K562 (cell line): Measurements from ENCODE around the gene COL4A1. TPM values are rescaled to one million over a fixed set of nuclear protein-coding genes. Genes with fewer than 3 reads are reported as not detected.

Experiments used
- ATAC-seq: fragments of 200-7000 bp; cut with Tn5 transposase; 3 replicates; pipeline ENCODE4 v1.9.1; 2020; ENCODE audit warnings: moderate library complexity
- BruUV-seq: library from RNA; stranded (reverse); fragments of 400-500 nt; replicated peaks from 2 replicates; lab custom pipeline; 2021; lab: Mats Ljungman, UMichigan
- CTCF ChIA-PET: fragments of 300-600 bp; formaldehyde crosslinking; extraction: SDS; loops from one replicate; lab custom pipeline; 2021; ENCODE audit warnings: low intra/inter-chr PET ratio; lab: Yijun Ruan, JAX
- POLR2A ChIA-PET: fragments of 300-600, 350-650 bp; sonication (Branson Sonifier 250); formaldehyde crosslinking; extraction: SDS; loops from one replicate; lab custom pipeline; 2021; ENCODE audit warnings: antibody characterized with exemption, inconsistent platforms; lab: Yijun Ruan, JAX
- DNase-seq, 4 experiments: peaks; one replicate each; pipeline versions ENCODE4 v3.0.0 to v3.0.0-alpha.2; 2011 to 2018; ENCODE audit warnings: low spot score in 3 of 4, mixed read lengths in 3 of 4; ENCODE audit errors: extremely low read depth in 1 of 4
- FAIRE-seq: peaks from 2 replicates; lab custom pipeline; 2011; peaks lifted over from hg19 to GRCh38; lab: Jason Lieb, UNC
- H2AFZ ChIP-seq: 2 replicates; pipeline ENCODE4 v1.6.0; 2011; ENCODE audit warnings: low read depth, low read length, control low read depth, inconsistent platforms
- H3K27ac ChIP-seq: fragments of 200-600 bp; 3 replicates; pipeline ENCODE4 v1.8.0; 2011; ENCODE audit warnings: low read depth, mild to moderate bottlenecking, control low read depth, inconsistent platforms, low read length, moderate library complexity, mixed read lengths; ENCODE audit errors: extremely low read depth
- H3K27me3 ChIP-seq, 2 experiments: fragments of 300-600 bp in 1 of 2; 2 replicates in 1 of 2; 3 replicates in 1 of 2; pipeline versions ENCODE4 v1.6.0 to v1.8.0; 2011; ENCODE audit warnings: inconsistent platforms in 2 of 2, low read length in 2 of 2, mild to moderate bottlenecking in 1 of 2, mixed read lengths in 1 of 2, moderate library complexity in 1 of 2; ENCODE audit not compliant: control insufficient read depth in 2 of 2, insufficient read depth in 2 of 2
- H3K36me3 ChIP-seq: fragments of 300-600 bp; 3 replicates; pipeline ENCODE4 v1.8.0; 2011; ENCODE audit warnings: mild to moderate bottlenecking, low read length, inconsistent platforms; ENCODE audit not compliant: control insufficient read depth, insufficient read depth
- H3K4me1 ChIP-seq, 2 experiments: fragments of 200-600 bp in 1 of 2; replicated peaks in 1 of 2; 2 replicates in 1 of 2; 3 replicates in 1 of 2; pipeline versions ENCODE4 v1.5.1 to v1.8.0; 2011; ENCODE audit warnings: inconsistent platforms in 2 of 2, low read length in 2 of 2, mild to moderate bottlenecking in 1 of 2, mixed read lengths in 1 of 2, moderate library complexity in 1 of 2; ENCODE audit not compliant: control insufficient read depth in 2 of 2, insufficient read depth in 2 of 2
- H3K4me2 ChIP-seq: 2 replicates; pipeline ENCODE4 v1.6.1; 2011; ENCODE audit warnings: low read length, control low read depth, inconsistent platforms, mixed read lengths; ENCODE audit not compliant: insufficient read depth
- H3K4me3 ChIP-seq: fragments of 200-600 bp; sonication (generic), shearing (Covaris generic); 2 replicates; pipeline ENCODE4 v1.5.1; 2016; ENCODE audit warnings: control low read depth, inconsistent platforms
- H3K79me2 ChIP-seq: fragments of 200-600 bp; 3 replicates; pipeline ENCODE4 v1.8.0; 2011; ENCODE audit warnings: low read length, inconsistent platforms; ENCODE audit not compliant: control insufficient read depth, insufficient read depth
- H3K9ac ChIP-seq, 2 experiments: 2 replicates each; pipeline versions ENCODE4 v1.6.0 to v1.6.1; 2011; ENCODE audit warnings: low read depth in 2 of 2, low read length in 2 of 2, control low read depth in 1 of 2, inconsistent platforms in 1 of 2, mild to moderate bottlenecking in 1 of 2, mixed read lengths in 1 of 2; ENCODE audit not compliant: insufficient read depth in 1 of 2
- H3K9me1 ChIP-seq: one replicate; pipeline ENCODE4 v1.6.0; 2011; ENCODE audit warnings: inconsistent platforms, mild to moderate bottlenecking, low read length, moderate library complexity; ENCODE audit not compliant: control insufficient read depth, insufficient read depth
- H3K9me3 ChIP-seq: replicated peaks from 2 replicates; pipeline ENCODE4 v1.5.1; 2011; ENCODE audit warnings: low read depth, low read length, inconsistent platforms; ENCODE audit not compliant: control insufficient read depth, insufficient read depth
- H4K20me1 ChIP-seq: replicated peaks from 2 replicates; pipeline ENCODE4 v1.6.1; 2011; ENCODE audit warnings: low read length, inconsistent platforms, mixed read lengths; ENCODE audit not compliant: control insufficient read depth, insufficient read depth
- DPF2 ChIP-seq: fragments of 450-650 bp; IDR thresholded peaks from 2 replicates; pipeline ENCODE4 v1.6.1; 2016
- EZH2 ChIP-seq: IDR thresholded peaks from 2 replicates; pipeline ENCODE4 v1.6.1; 2012; ENCODE audit warnings: low read depth, mild to moderate bottlenecking, inconsistent platforms, low read length, borderline replicate concordance
- HDAC1 ChIP-seq, 2 experiments: fragments of 450-650 bp; IDR thresholded peaks; 2 replicates each; pipeline ENCODE4 v1.6.1; 2016 to 2017; ENCODE audit warnings: inconsistent platforms in 1 of 2, mild to moderate bottlenecking in 1 of 2, moderate library complexity in 1 of 2
- MYNN ChIP-seq, 2 experiments: sonication (generic); formaldehyde crosslinking in 1 of 2; IDR thresholded peaks; 2 replicates each; pipeline versions ENCODE4 v1.5.0 to v1.6.1; 2016 to 2020; ENCODE audit warnings: antibody characterized with exemption in 1 of 2, missing genetic modification reagents in 1 of 2
- NEUROD1 ChIP-seq: fragments of 150-350 bp; IDR thresholded peaks from 2 replicates; pipeline ENCODE4 v1.6.1; 2014; ENCODE audit warnings: borderline replicate concordance, low read length, low read depth; ENCODE audit not compliant: partially characterized antibody
- RNF2 ChIP-seq: sonication (generic); IDR thresholded peaks from 2 replicates; pipeline ENCODE4 v1.6.1; 2016
- ZBTB7A ChIP-seq: IDR thresholded peaks from 2 replicates; pipeline ENCODE4 v1.6.1; 2011; ENCODE audit warnings: low read depth, mild to moderate bottlenecking, low read length, moderate library complexity, borderline replicate concordance; ENCODE audit not compliant: control insufficient read depth
- ZNF174 ChIP-seq: fragments of 250-450 bp; sonication (Bioruptor Pico); IDR thresholded peaks from 2 replicates; pipeline ENCODE4 v1.4.0; 2020; ENCODE audit warnings: mild to moderate bottlenecking
- ZNF57 ChIP-seq: fragments of 450-650 bp; formaldehyde crosslinking; IDR thresholded peaks from 2 replicates; pipeline ENCODE4 v1.4.0; 2020; ENCODE audit warnings: mild to moderate bottlenecking, moderate library complexity
- WGBS: fragments of 100-300 bp; shearing (Covaris generic); methylation state at CpG from one replicate; pipeline ENCODE4 v1.1.6; 2016; ENCODE audit warnings: low coverage, mixed read lengths; ENCODE audit not compliant: insufficient coverage; ENCODE audit errors: missing lambda C conversion rate; 5-methylcytosine and 5-hydroxymethylcytosine counted together
- in situ Hi-C: fragments of 300-500 bp; cut with MboI; formaldehyde crosslinking; loops from 4 replicates; pipeline ENCODE4 v1.15.0; 2018; ENCODE audit warnings: inconsistent platforms, mixed read lengths
- intact Hi-C: fragments of 100-400 bp; cut with micrococcal nuclease; formaldehyde crosslinking; loops from 2 replicates; pipeline ENCODE4 v1.14.2; 2022
- polyA plus RNA-seq, 8 experiments: library from polyadenylated mRNA; depleted of rRNA in 4 of 8; stranded (reverse) in 5 of 8; unstranded in 3 of 8; fragments of >200 nt; fragmentation: Nextera tagmentation in 2 of 8; fragmentation: Illumina TruSeq in 1 of 8; extraction: Ambion mirVana in 2 of 8; extraction: Trizol in 1 of 8; gene quantifications; 2 replicates each; pipeline versions ENCODE4 v1.2.1 to v1.2.3, GENCODE V29; 2011 to 2014; ENCODE audit warnings: inconsistent platforms in 1 of 8, missing spikeins in 1 of 8
- total RNA-seq, 7 experiments: library from RNA; depleted of rRNA in 6 of 7; stranded (reverse); fragments of >200 nt in 6 of 7; fragmentation: Illumina TruSeq in 2 of 7; extraction: Trizol in 2 of 7; gene quantifications; 2 replicates each; pipeline versions ENCODE4 v1.2.1 to v1.2.3, GENCODE V29; 2011 to 2021; ENCODE audit warnings: low replicate concordance in 1 of 7
- TF ChIP-seq, protein P1 (sequence below): fragments of 200-600 bp; sonication (generic); IDR thresholded peaks from one replicate; pipeline ENCODE4 v1.6.1; 2012; ENCODE audit warnings: mild to moderate bottlenecking, low read depth, low read length, inconsistent platforms

Gene COL4A1
- total and polyA plus RNA-seq, 9 of the 15 experiments (the other 6 are each of a cell fraction or from before 2014, with no cell fraction given) = 0.35 TPM; not detected in 8

DNA sequence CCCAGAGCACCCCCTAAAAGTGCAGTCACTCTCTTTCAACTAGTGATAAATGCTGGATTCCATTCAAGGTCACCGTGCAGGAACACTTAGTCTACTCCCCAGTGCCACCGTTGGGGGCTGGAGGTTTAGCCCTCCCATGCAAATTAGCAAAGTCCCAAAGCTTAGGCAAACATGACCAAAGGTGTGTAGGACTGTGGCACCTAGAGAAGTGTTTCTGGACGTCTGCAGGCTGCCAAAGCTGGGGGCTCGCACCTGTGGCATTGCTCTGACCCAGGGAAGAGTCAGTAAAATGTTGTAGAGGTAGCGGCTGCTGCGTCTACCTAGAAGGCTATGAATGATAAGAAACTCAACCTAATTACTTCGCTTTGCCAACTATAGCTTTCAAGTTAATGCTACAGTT is 13.9 kb downstream of the COL4A1 start (continued):
- TF ChIP-seq RNF2 = no peak

DNA sequence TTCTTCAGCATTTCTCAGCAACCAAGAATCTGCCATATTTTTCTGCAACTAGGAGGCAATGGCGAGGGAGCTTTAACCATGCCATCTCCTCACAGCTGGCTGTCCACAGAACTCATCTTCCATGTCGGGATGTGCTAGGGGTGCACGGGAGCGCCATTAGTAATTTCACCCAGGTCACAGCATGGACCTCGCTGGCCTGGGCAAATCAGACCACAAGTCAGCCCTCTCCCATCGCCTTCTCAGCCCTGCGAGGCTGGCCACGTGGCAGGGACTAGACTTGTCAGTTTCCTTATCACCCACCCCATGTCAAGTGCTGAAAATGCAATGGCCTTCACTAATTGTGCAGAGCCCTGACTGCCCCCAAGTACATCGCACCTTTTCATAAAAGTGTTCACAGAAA is 15.7 kb downstream of the COL4A1 start:
- DNase-seq = no peak
- 1% methylated on average over 9 of the region's 9 CpGs for WGBS
- in situ Hi-C loops = no loop called here
- H3K9me1 ChIP-seq = no peaks in the 10 kb centered on the region
- intact Hi-C loops = no loop called here
- H3K4me3 ChIP-seq = no peak overlapping the region
- no peak overlapping the region for H3K4me2 ChIP-seq
- H3K4me1 ChIP-seq = no peaks in the 10 kb centered on the region
- ChIA-PET CTCF (no interaction called here), POLR2A (no interaction called here)
- no peak overlapping the region for H3K27ac ChIP-seq
- H4K20me1 ChIP-seq = no peaks in the 10 kb centered on the region
- no peak overlapping the region for H3K9ac ChIP-seq
- no TSS peak for BruUV-seq
- H3K36me3 ChIP-seq = no peaks in the 10 kb centered on the region
- no peaks in the 10 kb centered on the region for H3K79me2 ChIP-seq
- FAIRE-seq = no peak
- no peak overlapping the region for H2AFZ ChIP-seq
- no peaks in the 10 kb centered on the region for H3K9me3 ChIP-seq
- H3K27me3 ChIP-seq = peaks cover 0 to 11% of the 10 kb centered on the region in 2 experiments; a peak in 3 of 5 replicates
- ATAC-seq = no peak
- TF ChIP-seq EZH2 (no peak), DPF2 (no peak), NEUROD1 (no peak), HDAC1 (IDR thresholded peaks at IDR 0.05) (no peak), ZNF174 (CRISPR knock-in tag) (no peak), ZNF57 (CRISPR knock-in tag) (no peak), MYNN (IDR thresholded peaks at IDR 0.05) (no peak), MYNN (CRISPR knock-in tag; IDR thresholded peaks at IDR 0.05) (no peak), ZBTB7A (no peak)
- TF ChIP-seq, protein P1, sequence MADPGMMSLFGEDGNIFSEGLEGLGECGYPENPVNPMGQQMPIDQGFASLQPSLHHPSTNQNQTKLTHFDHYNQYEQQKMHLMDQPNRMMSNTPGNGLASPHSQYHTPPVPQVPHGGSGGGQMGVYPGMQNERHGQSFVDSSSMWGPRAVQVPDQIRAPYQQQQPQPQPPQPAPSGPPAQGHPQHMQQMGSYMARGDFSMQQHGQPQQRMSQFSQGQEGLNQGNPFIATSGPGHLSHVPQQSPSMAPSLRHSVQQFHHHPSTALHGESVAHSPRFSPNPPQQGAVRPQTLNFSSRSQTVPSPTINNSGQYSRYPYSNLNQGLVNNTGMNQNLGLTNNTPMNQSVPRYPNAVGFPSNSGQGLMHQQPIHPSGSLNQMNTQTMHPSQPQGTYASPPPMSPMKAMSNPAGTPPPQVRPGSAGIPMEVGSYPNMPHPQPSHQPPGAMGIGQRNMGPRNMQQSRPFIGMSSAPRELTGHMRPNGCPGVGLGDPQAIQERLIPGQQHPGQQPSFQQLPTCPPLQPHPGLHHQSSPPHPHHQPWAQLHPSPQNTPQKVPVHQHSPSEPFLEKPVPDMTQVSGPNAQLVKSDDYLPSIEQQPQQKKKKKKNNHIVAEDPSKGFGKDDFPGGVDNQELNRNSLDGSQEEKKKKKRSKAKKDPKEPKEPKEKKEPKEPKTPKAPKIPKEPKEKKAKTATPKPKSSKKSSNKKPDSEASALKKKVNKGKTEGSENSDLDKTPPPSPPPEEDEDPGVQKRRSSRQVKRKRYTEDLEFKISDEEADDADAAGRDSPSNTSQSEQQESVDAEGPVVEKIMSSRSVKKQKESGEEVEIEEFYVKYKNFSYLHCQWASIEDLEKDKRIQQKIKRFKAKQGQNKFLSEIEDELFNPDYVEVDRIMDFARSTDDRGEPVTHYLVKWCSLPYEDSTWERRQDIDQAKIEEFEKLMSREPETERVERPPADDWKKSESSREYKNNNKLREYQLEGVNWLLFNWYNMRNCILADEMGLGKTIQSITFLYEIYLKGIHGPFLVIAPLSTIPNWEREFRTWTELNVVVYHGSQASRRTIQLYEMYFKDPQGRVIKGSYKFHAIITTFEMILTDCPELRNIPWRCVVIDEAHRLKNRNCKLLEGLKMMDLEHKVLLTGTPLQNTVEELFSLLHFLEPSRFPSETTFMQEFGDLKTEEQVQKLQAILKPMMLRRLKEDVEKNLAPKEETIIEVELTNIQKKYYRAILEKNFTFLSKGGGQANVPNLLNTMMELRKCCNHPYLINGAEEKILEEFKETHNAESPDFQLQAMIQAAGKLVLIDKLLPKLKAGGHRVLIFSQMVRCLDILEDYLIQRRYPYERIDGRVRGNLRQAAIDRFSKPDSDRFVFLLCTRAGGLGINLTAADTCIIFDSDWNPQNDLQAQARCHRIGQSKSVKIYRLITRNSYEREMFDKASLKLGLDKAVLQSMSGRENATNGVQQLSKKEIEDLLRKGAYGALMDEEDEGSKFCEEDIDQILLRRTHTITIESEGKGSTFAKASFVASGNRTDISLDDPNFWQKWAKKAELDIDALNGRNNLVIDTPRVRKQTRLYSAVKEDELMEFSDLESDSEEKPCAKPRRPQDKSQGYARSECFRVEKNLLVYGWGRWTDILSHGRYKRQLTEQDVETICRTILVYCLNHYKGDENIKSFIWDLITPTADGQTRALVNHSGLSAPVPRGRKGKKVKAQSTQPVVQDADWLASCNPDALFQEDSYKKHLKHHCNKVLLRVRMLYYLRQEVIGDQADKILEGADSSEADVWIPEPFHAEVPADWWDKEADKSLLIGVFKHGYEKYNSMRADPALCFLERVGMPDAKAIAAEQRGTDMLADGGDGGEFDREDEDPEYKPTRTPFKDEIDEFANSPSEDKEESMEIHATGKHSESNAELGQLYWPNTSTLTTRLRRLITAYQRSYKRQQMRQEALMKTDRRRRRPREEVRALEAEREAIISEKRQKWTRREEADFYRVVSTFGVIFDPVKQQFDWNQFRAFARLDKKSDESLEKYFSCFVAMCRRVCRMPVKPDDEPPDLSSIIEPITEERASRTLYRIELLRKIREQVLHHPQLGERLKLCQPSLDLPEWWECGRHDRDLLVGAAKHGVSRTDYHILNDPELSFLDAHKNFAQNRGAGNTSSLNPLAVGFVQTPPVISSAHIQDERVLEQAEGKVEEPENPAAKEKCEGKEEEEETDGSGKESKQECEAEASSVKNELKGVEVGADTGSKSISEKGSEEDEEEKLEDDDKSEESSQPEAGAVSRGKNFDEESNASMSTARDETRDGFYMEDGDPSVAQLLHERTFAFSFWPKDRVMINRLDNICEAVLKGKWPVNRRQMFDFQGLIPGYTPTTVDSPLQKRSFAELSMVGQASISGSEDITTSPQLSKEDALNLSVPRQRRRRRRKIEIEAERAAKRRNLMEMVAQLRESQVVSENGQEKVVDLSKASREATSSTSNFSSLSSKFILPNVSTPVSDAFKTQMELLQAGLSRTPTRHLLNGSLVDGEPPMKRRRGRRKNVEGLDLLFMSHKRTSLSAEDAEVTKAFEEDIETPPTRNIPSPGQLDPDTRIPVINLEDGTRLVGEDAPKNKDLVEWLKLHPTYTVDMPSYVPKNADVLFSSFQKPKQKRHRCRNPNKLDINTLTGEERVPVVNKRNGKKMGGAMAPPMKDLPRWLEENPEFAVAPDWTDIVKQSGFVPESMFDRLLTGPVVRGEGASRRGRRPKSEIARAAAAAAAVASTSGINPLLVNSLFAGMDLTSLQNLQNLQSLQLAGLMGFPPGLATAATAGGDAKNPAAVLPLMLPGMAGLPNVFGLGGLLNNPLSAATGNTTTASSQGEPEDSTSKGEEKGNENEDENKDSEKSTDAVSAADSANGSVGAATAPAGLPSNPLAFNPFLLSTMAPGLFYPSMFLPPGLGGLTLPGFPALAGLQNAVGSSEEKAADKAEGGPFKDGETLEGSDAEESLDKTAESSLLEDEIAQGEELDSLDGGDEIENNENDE = no peak
